Central memory CD4-positive, alpha-beta T cell (primary cell): ENCODE measurements around the gene CYFIP2.

Experiments used
- DNase-seq: peaks from one replicate; pipeline ENCODE4 v3.0.0; 2022

The CYFIP2 gene

DNA sequence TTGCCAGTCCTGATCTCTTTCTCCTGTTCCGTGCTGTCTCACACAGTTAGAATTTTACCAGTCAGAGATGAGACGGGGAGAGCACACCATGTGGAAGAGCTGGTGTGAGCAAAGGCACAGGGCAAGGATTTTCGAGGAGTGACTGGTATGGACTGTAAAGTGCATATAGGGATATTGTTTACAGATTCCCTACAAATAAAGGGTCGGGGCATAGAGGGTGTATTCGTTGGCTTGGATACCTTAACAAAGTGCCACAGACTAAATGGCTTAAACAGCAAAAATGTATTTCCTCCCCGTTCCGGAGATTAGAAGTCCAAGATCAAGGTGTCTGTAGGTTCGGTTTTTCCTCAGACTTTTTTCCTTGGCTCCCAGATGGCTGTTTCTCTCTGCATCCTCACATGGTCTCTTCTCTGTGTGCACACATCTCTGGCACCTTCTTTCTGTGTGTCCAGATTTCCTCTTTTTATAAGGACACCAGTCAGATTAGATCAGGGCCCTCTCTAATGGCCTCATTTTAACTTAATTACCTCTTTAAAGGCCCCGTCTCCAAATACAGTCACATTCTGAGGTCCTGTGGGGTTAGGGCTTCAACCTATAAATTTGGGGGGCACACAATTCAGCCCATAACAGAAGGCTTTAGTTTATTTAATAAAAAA, 23.4 kb downstream of the CYFIP2 start:
- DNase-seq, result no peak

DNA sequence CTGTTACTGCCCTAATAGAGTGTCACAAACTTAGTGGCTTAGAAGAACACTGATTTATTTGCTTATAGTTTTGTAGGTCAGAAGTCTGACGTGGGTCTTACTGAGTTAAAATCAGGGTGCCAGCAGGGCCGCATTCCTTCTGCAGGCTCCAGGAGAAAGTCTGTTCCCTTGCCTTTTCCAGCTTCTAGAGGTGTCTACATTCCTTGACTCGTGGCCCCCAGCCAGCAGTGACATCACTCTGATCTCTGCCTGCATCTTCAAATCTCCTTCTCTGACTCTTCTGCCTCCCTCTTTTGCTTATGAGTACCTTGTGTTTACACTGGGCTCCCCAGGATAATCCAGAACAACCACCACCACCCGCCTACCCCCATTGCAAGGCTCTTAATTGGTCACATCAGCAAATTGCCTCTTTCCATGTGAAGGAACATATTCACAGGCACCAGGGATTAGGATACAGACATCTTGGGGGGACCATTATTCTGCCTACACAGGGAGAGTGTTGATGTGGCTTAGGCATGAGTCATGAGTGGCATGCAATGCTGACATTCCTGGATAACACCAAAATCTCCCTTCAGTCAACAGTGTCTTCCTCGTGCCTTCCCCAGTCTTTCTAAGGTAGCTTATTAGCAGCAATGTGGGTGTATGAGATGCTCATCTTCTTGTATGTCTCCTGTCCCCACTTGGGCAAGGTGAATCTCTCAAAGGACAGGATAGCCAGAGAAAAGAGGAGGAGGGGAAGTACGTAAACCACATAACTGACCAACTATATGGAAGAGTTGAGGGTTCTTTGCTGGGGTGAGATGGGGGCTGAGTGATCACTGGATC, 24.4 kb downstream of the CYFIP2 start:
- no peak for DNase-seq

DNA sequence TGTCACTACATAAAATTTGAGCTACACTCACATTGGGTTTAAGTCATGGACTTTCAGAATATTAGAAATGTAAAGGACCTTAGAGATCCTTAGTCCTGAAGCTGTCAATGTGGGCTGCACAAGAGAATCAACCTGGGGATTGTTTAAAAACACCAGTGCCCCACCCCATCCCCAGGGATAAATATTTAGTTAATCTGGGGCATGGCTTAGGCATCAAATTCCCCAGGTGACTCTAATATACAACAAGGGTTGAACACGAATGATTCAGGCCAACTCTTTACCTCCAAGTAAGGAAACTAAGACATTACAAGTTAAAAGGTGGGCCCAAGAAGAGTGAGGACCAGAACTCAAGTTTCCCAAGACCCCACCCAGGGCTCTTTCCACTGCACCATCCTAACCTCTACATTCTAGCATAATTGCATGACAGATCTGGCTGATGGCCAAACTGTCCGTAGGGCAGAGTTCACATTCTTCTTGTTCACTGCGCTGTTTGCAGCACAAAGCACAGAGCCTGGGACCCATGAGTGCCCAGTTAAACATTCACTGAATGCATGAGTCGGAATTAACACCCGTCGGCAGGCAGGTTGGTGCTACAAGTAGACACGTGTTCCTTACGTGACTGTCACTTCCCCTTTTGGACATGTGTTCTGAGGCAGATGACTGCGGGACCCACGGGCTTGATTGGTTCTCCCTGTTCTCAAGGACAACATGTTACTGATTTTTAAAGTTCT, 25.2 kb downstream of the CYFIP2 start:
- DNase-seq, result no peak

DNA sequence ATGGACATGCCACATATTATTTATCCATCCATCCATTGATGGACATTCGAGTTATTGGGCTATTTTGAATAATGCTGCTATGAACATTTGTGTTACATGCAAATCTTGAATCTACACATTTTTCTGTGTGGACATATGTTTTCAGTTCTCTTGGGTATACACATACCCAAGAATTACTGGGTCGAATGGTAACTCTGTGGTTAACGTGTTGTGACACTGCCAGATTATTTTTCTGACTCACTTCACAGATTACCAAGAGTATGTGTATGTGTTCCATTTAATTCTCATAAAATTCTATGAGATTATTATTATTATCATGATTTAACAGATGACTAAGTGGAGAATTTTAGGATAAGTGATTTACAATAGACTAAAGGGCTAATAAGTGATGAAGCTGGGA, 26.7 kb downstream of the CYFIP2 start:
- DNase-seq, result no peak

DNA sequence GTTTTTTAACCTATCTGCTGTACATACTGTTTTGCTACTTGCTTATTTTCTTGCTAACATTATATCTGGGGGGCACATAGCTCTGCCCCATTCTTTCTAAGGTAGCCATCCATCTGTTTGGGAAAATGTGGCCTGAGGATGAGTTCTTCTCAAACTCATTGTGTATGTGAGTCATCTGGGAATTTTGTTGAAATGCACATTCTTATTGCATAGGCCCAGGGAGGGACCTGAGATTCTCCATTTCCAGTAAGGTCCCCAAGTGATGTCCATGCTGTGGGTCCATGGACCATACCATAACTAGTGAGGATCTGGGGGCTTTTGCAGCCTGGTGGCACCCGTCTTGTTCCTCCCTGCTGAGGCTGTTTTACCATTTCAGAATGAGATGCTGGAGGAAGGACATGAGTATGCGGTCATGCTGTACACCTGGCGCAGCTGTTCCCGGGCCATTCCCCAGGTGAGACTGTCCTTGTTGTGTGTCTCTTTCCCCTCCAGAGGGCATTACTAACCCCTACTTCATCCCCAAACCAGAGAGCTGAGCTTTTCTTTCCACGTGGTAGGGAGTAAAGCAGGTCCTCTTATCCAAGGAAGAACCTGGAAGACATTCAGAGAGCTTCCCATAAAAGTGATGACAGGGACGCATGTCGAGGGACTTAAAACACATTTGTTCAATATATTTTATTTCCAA, 28.6 kb downstream of the CYFIP2 start:
- no peak for DNase-seq

DNA sequence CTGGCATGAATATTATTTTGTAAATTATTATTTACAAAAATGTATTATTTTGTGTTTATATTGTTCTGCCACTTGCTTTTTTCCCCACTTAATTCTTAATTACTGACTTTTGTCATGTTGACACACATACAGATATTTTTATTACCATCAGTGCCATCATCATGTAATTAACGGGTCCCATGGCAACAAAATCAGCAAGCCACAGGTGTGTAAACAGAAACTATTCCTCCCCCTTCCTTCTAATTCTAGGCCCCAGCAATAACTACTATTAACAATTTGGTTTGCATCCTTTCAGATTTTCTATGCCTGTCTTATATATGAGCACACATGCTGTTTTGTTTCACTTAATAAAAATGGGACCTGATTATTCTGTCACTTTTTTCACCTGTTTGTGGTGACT, 29.3 kb downstream of the CYFIP2 start:
- peak; percentile 43 for DNase-seq

DNA sequence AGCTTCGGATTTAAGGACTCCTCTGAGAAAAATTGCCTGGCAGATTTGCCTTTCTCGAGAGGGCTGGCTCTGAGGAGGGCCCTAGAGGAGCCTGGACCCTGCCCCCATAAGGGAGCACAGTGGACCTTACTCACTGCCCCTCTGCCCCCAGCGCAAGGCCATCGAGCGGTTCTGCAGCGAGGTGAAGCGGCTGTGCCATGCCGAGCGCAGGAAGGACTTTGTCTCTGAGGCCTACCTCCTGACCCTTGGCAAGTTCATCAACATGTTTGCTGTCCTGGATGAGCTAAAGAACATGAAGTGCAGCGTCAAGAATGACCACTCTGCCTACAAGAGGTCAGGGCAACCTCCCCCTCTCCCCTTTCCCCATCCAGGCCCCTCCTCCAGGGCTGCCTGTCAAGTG, 34.6 kb downstream of the CYFIP2 start:
- no peak for DNase-seq

DNA sequence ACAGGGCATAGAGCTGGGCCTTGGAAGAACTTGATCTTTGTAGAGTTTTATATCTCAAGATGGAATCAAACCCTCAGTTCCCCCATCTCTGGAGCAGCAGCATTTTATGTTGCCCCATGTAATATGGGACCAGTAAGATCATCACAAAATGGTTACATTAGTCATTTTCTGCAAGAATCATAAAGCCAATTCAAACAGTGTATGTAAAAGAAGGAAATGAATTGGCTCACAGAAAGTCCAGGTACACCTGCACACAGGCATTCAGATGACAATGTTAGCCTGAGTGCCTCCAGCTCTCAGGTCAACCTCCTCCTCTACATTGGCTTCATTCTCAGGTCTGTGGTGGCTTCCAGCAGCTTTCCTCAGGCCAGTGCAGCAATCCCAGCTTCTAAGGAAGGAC, 35.1 kb downstream of the CYFIP2 start:
- DNase-seq, result no peak

DNA sequence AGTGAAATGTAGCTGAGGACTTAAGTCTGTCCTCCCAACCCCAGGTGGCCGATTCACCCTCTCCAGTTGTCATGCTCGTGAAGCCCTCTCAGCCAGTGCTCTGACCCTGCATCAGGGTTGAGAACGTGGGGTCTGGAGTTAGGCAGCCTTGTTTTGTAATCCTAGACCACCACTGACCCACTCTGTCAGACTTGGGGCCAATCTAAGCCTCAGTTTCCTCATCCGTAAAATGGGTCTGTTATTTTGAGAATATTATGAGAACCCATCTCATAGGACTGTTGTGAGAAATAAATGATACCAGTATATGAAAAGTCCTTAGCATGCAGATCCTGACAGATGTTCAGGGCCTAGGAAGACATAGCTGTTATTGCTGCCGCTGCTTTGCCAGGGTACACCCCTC, 37.1 kb downstream of the CYFIP2 start:
- DNase-seq, result no peak

DNA sequence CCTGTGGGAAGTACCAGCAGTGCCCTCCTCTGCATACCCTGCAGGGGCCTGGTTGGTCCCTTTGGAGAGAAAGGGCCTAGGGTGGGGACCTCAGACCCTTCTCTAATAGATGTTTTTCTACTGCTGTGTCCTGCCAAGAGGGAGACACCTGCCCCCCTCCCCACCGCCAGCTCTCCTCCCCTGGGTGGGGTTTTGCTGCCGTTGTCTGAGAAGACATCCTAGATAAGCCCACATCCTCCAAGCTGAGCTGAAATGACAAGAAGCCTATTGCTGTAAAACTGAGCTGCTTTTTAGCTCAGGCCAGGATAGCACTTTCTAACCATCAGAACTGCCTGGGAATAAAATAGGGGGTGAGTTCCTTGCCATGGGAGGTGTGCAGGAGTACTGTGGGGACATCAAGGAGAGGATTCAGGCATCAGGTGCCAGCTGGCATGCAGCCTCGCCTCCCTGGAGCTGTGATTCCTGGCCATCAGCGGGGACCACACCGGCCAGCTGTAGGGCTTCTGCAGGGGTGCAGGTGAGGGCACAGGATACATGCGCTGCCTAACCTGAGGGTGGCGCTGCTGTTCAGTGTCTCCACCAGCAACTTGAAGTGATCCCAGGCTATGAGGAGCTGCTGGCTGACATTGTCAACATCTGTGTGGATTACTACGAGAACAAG, 37.9 kb downstream of the CYFIP2 start:
- DNase-seq, result peak; percentile 61

DNA sequence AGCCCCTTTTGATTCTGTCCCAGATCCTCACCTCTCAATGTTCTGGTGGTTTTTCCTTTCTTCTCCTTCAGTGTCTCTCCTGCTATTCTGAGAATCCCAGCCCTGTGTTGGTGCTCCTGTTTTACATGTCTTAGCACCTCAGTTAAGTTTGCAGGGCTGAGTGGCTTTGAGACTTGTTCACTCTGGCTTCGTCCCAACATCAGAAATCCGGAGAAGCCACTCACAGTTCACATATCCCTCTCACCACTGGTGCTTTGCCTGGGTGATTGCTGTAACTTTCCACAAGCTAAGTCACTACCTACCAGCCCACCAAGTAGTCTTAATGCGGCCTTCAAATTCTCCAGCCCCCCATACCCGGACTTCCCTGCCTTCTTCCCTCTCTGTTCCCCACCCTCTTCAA, 40.2 kb downstream of the CYFIP2 start:
- DNase-seq, result no peak

DNA sequence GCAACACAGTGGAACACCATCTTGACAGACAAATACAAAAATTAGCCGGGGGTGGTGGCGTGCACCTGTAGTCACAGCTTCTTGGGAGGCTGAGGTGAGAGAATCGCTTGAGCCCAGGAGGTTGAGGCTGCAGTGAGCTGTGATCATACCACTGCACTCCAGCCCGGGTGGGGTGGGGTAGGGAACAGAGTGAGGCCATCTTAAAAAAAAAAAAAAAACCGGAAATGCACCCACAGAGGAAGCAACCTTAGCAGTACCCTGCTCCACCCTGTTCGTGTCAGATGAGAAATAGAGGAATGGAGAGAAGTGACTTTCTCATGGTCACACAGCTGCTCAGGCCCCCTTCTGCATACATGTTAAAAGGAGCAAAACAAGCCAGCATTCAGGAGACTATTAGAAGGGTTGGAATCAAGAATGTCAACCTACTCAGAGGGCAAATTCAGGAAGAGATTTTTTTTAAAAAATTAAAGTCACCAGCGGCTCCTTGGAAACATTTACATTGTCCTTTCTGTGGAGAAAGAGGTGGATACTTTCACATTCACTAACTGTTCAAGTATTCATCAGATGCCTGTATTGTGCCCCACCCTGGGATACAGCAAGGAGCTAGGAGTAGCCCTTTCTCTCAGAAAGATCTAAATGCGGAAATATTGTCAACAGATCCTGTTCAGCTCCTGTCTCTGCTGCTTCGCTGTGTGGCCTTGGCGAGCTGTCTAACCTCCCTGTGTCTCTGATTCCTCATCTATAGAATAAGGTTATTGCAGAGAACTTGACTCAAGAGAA, 41.0 kb downstream of the CYFIP2 start:
- DNase-seq, result peak; percentile 46

DNA sequence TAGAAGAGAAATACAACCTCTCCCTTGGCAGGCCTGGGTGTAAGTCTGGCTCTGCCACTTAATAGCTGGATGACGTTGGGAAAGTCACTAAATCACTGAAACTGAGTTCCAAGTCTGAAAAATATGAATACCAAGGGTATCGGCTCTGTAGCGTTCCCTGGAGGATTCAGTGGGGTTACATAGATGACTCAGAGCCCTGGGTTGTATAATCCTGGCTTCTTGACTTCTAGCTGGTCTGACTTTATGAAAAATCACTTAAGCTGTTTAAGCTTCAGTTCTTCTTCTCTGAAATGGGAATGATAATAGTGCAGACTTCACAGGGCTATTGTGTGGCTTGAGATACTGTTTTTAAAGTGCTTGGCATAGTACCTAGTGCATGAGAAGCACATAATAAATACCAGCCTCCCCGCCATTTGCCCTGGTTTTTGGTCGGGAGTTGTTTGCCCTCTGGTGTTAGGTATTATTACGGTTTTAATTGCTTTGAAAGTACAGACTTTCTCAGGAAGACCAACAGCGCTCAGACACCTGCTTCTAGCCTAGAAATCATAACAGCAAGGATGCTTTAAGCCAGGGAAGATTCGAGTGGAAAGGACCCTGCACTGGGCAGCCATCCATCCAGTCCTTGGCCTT, 43.0 kb downstream of the CYFIP2 start:
- DNase-seq, result peak; percentile 18

DNA sequence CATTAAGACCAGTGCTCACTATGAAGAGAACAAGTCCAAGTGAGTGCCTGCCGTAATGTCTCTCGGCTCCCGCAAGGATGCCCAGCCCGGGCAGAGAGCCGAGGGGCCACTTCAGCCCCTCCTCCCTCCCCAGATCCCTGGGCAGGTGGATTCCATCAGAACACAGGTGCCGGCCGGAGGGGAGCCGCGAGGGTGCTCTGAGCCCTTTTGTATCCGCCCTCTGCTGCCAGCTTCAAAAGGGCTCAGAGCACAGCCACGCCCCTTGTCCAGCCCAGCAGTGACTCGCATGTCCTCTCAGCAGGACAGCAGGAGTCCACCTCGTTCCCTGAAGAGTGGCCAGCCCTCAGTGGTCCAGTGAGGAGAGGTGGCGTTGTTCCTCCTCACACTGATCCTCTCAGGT, 43.9 kb downstream of the CYFIP2 start:
- no peak for DNase-seq

DNA sequence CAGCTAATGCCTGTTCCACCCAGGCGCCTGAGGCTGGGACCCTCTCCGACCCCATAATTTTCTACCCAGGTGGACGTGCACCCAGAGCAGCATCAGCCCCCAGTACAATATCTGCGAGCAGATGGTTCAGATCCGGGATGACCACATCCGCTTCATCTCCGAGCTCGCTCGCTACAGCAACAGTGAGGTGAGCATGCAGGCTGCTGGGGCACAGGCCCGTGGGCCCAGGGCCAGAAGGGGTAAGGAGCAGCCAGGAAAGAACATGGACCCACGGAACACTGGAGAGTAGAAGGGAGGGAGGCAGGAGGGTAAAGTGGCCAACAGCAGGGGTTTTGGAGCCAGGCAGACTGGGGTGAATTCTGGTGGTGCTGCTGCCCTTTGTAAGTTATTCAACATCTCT, 45.7 kb downstream of the CYFIP2 start:
- DNase-seq, result no peak

DNA sequence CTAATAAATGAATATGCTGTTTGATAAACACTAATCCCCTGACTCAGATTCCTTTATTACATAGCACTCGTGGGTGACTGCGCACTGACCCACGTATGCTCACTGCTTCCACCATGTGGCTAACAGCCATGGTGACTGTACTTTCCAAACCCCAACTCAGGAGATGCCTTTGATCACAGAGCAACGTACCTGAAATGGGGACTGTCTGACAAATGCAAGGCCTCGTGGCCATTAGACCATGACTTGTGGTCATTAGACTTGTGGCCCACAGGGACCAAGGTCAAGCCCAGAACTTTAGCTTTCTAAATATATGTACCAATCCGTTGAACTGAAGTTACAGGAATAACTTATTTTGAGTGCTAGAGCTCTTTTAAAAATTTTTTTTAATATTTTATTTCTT, 46.6 kb downstream of the CYFIP2 start:
- DNase-seq, result peak; percentile 62

DNA sequence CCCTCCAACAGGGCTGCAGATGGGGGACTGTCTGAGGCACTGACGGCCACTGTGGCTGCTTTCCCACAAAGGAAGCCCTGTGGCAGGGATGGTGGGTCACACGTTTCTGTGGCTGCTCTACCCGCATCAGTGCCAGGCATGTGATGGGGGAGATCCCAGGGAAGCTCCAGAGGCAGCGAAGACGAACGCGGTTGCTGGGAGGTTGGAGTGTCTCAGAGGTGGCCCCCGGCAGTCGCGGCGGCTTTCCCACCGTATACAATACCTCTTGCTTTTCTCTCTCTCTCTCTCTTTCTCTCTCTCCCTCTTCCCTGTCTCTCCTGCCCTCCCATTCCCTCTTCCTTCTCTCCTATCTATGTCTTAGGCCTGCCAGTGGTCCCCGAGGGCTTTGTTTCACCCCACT, 56.7 kb downstream of the CYFIP2 start:
- no peak for DNase-seq

DNA sequence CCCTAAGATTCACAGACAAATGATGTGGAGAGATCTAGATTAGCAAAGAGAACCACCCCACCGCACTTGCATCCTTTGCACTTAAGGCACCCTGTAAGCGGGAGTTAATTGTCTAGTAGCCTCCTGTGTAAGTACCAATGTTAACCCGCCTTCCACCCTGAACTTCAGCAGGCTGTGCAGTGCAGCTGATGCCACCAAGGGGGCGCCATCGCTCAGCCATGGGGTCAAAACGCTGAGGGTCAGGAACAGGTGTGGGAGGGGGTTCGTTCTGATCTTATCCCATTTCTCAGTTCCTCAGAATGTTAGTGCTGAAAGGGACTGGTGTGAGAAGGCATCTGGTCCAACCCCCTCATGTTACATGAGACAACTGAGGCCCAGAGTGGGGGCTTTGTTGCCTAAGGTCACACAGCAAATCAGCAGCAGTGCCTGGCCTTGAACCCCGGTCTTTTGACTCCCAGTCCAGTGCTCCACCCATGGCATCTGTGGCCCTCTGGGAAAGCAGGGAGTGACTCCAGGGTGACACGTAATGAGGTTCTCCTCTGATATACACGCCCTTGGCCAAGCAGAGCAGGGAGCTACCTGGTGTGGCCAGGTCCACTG, 57.3 kb downstream of the CYFIP2 start:
- DNase-seq, result no peak

DNA sequence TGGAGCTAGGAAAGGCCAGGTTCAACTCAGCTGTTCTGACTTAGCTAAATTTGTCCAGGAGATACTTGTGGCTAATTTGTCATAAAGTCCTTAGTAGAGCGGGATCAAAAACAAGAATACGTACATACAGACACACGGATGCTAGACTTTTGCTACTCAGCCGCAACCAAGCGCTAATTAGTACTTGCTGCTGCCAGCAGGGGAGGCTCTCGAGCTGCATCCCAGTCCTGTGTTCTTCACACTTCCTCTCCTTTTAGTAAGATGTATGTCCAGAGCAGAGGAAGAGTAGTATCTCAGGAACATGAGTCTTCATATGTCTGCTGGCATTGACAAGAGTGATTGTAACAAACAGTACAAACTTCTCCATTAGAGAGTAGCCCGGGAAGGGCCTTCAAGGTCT, 58.3 kb downstream of the CYFIP2 start:
- no peak for DNase-seq

DNA sequence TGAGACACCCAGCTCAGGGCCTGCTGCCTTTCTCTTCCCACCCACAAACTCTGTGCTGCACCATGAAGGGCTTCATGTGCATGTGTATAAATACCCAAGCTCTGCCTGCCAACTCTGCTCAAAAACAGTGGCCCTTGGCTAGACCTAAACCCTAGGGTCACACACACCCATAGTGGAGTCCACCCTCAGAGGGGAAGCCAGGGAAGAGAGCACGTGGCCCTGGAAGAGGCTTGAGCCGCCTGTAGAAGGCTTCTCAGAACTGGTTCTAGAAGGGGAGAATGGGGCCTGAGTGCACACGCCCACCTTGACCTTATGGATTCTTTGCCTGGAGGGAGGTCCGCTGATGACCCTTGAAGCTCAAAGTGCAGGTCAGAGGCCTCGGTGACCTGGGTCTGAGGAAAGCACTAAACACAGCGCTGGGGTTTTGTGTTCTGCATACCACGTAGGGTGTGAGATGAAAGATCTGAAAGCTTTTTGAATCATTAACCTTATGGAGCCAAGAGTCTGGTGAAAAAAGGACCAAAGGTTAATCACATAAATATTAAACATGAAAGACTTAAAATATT, 60.6 kb downstream of the CYFIP2 start:
- DNase-seq, result no peak

DNA sequence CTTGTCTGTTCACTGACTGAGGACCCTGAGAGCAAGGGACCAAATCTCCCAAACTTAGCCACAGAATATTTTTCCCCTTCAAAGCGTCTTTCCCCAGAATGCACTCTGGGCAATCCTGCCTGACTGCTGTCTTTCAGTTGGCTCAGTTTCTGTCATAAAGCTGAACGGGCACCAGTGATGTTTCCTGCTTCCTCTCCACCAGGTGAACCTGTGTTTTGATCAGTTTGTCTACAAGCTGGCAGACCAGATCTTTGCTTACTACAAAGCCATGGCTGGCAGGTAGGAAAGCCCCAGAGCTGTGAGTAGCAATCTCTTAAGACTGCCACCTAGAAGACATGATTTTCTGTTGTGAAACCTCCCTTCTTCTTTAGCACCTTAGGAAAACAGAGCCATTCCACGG, 61.8 kb downstream of the CYFIP2 start:
- DNase-seq, result peak; percentile 34
